Activated T-cell treated with anti-CD3 and anti-CD28 coated beads, Interleukin-2, amount 50 U/mL, for 24 hours (primary cell): Measurements from ENCODE around the gene TINAGL1.
"Not testable (repeated sequence)": the region's sequence is repeated elsewhere in the genome, so short reads cannot be mapped to it uniquely, and the experiment has no call there.

Source experiments
- DNase-seq: peaks from one replicate; pipeline ENCODE4 v3.0.0-alpha.2; 2020
- H3K27ac Mint-ChIP-seq: 2 replicates; pipeline ENCODE4 v1.8.0; 2020; ENCODE audit warnings: mild to moderate bottlenecking, mixed read lengths
- H3K27me3 Mint-ChIP-seq: 2 replicates; pipeline ENCODE4 v1.8.0; 2020; ENCODE audit warnings: mixed read lengths
- H3K36me3 Mint-ChIP-seq: 2 replicates; pipeline ENCODE4 v1.8.0; 2020; ENCODE audit warnings: low read depth, mixed read lengths
- H3K4me1 Mint-ChIP-seq: 2 replicates; pipeline ENCODE4 v1.8.0; 2020; ENCODE audit warnings: low read depth, mixed read lengths
- H3K4me3 Mint-ChIP-seq: 2 replicates; pipeline ENCODE4 v1.8.0; 2020; ENCODE audit warnings: mild to moderate bottlenecking, moderate library complexity, mixed read lengths
- H3K9me3 Mint-ChIP-seq: 2 replicates; pipeline ENCODE4 v1.8.0; 2020; ENCODE audit warnings: mixed read lengths

TINAGL1 gene

GRCh38 chr1:31585736-31586365 lies 9.5 kb downstream of the TINAGL1 start:
- H3K4me3 Mint-ChIP-seq = no peak overlapping the region
- H3K27me3 Mint-ChIP-seq = peaks cover 22% of the 10 kb centered on the region

GRCh38 chr1:31586376-31587327 lies 10.3 kb downstream of the TINAGL1 start:
- Mint-ChIP-seq H3K27me3 (peaks cover 28% of the 10 kb centered on the region), H3K4me1 (peaks cover 2% of the 10 kb centered on the region), H3K4me3 (no peak overlapping the region)

More at GRCh38 chr1:31585736-31586365, 9.5 kb downstream of the TINAGL1 start:
- Mint-ChIP-seq H3K4me1 (peaks cover 2% of the 10 kb centered on the region), H3K9me3 (no peaks in the 10 kb centered on the region), H3K27ac (no peak overlapping the region), H3K36me3 (no peaks in the 10 kb centered on the region)
- no peak for DNase-seq

GRCh38 chr1:31587328-31587699 lies 11.0 kb downstream of the TINAGL1 start:
- not testable (repeated sequence) for H3K4me3 Mint-ChIP-seq, H3K4me1 Mint-ChIP-seq, H3K9me3 Mint-ChIP-seq, H3K36me3 Mint-ChIP-seq, H3K27ac Mint-ChIP-seq, DNase-seq
- peaks cover 34% of the 10 kb centered on the region for H3K27me3 Mint-ChIP-seq

More at GRCh38 chr1:31586376-31587327, 10.3 kb downstream of the TINAGL1 start:
- H3K36me3 Mint-ChIP-seq = no peaks in the 10 kb centered on the region
- H3K9me3 Mint-ChIP-seq = no peaks in the 10 kb centered on the region
- no peak overlapping the region for H3K27ac Mint-ChIP-seq
- no peak for DNase-seq

- Mint-ChIP-seq H3K36me3 (no peaks in the 10 kb centered on the region), H3K27me3 (peaks cover 38% of the 10 kb centered on the region), H3K4me1 (peaks cover 2% of the 10 kb centered on the region), H3K4me3 (no peak overlapping the region), H3K9me3 (no peaks in the 10 kb centered on the region), H3K27ac (no peak overlapping the region)
- peak; percentile 65 for DNase-seq
Observed at GRCh38 chr1:31587720-31588423, 11.6 kb downstream of the TINAGL1 start.

- peaks cover 43% of the 10 kb centered on the region for H3K27me3 Mint-ChIP-seq
- peaks cover 2% of the 10 kb centered on the region for H3K4me1 Mint-ChIP-seq
- H3K9me3 Mint-ChIP-seq = no peaks in the 10 kb centered on the region
- no peak overlapping the region for H3K27ac Mint-ChIP-seq
- no peaks in the 10 kb centered on the region for H3K36me3 Mint-ChIP-seq
- H3K4me3 Mint-ChIP-seq = no peak overlapping the region
- DNase-seq = no peak
Observed at GRCh38 chr1:31588751-31589515, 12.6 kb downstream of the TINAGL1 start.

- Mint-ChIP-seq H3K4me1 (peaks cover 3% of the 10 kb centered on the region), H3K4me3 (no peak overlapping the region), H3K9me3 (no peaks in the 10 kb centered on the region), H3K36me3 (no peaks in the 10 kb centered on the region), H3K27ac (no peak overlapping the region), H3K27me3 (peaks cover 53% of the 10 kb centered on the region)
- DNase-seq = no peak
Observed at GRCh38 chr1:31591425-31592093, 15.2 kb downstream of the TINAGL1 start.

GRCh38 chr1:31592132-31592531 lies 15.8 kb downstream of the TINAGL1 start:
- Mint-ChIP-seq H3K27me3 (peaks cover 53% of the 10 kb centered on the region), H3K4me1 (peaks cover 6% of the 10 kb centered on the region), H3K4me3 (no peak overlapping the region), H3K9me3 (no peaks in the 10 kb centered on the region), H3K27ac (no peak overlapping the region), H3K36me3 (no peaks in the 10 kb centered on the region)
- no peak for DNase-seq

- Mint-ChIP-seq H3K27ac (no peak overlapping the region), H3K27me3 (peaks cover 46% of the 10 kb centered on the region), H3K4me1 (peaks cover 6% of the 10 kb centered on the region), H3K9me3 (no peaks in the 10 kb centered on the region), H3K4me3 (no peak overlapping the region), H3K36me3 (no peaks in the 10 kb centered on the region)
- no peak for DNase-seq
Observed at GRCh38 chr1:31593136-31593665, 16.9 kb downstream of the TINAGL1 start.

GRCh38 chr1:31593770-31594632 lies 17.7 kb downstream of the TINAGL1 start:
- DNase-seq = peak; percentile 82
- H3K27me3 Mint-ChIP-seq = peaks cover 43% of the 10 kb centered on the region
- H3K36me3 Mint-ChIP-seq = no peaks in the 10 kb centered on the region
- H3K27ac Mint-ChIP-seq = no peak overlapping the region
- H3K9me3 Mint-ChIP-seq = no peaks in the 10 kb centered on the region
- no peak overlapping the region for H3K4me3 Mint-ChIP-seq
- H3K4me1 Mint-ChIP-seq = peaks cover 6% of the 10 kb centered on the region

GRCh38 chr1:31595836-31596736 lies 19.8 kb downstream of the TINAGL1 start:
- H3K4me1 Mint-ChIP-seq = peaks cover 4% of the 10 kb centered on the region
- peaks cover 30% of the 10 kb centered on the region for H3K27me3 Mint-ChIP-seq
- H3K4me3 Mint-ChIP-seq = no peak overlapping the region
- no peak for DNase-seq
- H3K27ac Mint-ChIP-seq = no peak overlapping the region
- H3K9me3 Mint-ChIP-seq = no peaks in the 10 kb centered on the region
- H3K36me3 Mint-ChIP-seq = no peaks in the 10 kb centered on the region

- Mint-ChIP-seq H3K4me3 (no peak overlapping the region), H3K9me3 (no peaks in the 10 kb centered on the region), H3K4me1 (peaks cover 5% of the 10 kb centered on the region), H3K27me3 (peaks cover 24% of the 10 kb centered on the region), H3K27ac (no peak overlapping the region), H3K36me3 (no peaks in the 10 kb centered on the region)
- DNase-seq = no peak
Observed at GRCh38 chr1:31596737-31597097, 20.4 kb downstream of the TINAGL1 start.

- H3K9me3 Mint-ChIP-seq = no peaks in the 10 kb centered on the region
- no peaks in the 10 kb centered on the region for H3K36me3 Mint-ChIP-seq
- peaks cover 5% of the 10 kb centered on the region for H3K4me1 Mint-ChIP-seq
- no peak overlapping the region for H3K4me3 Mint-ChIP-seq
- H3K27me3 Mint-ChIP-seq = peaks cover 10% of the 10 kb centered on the region
- no peak overlapping the region for H3K27ac Mint-ChIP-seq
- no peak for DNase-seq
Observed at GRCh38 chr1:31598980-31599379, 22.7 kb downstream of the TINAGL1 start.
